ENCODE results near the gene TMEM184A.

The TMEM184A gene

GRCh38 chr7:1592299-1592871 lies 36.4 kb upstream of the TMEM184A start:
- Histone ChIP-seq H3K36me3 (no peaks in the 10 kb centered on the region), H3K9me3 (peaks cover 0 to 17% (median 10%) of the 10 kb centered on the region in 3 donors), H3K27me3 (peaks cover 0 to 89% of the 10 kb centered on the region in 2 donors), H3K4me1 (no peaks in the 10 kb centered on the region), H3K27ac (no peak overlapping the region), H3K4me3 (no peak overlapping the region)
- DNase-seq: no peak
- intact Hi-C loops (cut with DNase I; ENCODE audit: low total_unique reads): no loop called here
- TF ChIP-seq, protein P1, sequence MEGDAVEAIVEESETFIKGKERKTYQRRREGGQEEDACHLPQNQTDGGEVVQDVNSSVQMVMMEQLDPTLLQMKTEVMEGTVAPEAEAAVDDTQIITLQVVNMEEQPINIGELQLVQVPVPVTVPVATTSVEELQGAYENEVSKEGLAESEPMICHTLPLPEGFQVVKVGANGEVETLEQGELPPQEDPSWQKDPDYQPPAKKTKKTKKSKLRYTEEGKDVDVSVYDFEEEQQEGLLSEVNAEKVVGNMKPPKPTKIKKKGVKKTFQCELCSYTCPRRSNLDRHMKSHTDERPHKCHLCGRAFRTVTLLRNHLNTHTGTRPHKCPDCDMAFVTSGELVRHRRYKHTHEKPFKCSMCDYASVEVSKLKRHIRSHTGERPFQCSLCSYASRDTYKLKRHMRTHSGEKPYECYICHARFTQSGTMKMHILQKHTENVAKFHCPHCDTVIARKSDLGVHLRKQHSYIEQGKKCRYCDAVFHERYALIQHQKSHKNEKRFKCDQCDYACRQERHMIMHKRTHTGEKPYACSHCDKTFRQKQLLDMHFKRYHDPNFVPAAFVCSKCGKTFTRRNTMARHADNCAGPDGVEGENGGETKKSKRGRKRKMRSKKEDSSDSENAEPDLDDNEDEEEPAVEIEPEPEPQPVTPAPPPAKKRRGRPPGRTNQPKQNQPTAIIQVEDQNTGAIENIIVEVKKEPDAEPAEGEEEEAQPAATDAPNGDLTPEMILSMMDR (IDR thresholded peaks at IDR 0.05): no peak

GRCh38 chr7:1591876-1592275 lies 35.9 kb upstream of the TMEM184A start:
- Histone ChIP-seq H3K27me3 (peaks cover 0 to 89% of the 10 kb centered on the region in 2 donors), H3K36me3 (no peaks in the 10 kb centered on the region), H3K27ac (no peak overlapping the region), H3K4me3 (no peak overlapping the region), H3K4me1 (no peaks in the 10 kb centered on the region), H3K9me3 (peaks cover 0 to 17% (median 10%) of the 10 kb centered on the region in 3 donors)
- TF ChIP-seq, protein P1 (IDR thresholded peaks at IDR 0.05): no peak
- DNase-seq: no peak
- intact Hi-C loops (cut with DNase I; ENCODE audit: low total_unique reads): no loop called here

DNA sequence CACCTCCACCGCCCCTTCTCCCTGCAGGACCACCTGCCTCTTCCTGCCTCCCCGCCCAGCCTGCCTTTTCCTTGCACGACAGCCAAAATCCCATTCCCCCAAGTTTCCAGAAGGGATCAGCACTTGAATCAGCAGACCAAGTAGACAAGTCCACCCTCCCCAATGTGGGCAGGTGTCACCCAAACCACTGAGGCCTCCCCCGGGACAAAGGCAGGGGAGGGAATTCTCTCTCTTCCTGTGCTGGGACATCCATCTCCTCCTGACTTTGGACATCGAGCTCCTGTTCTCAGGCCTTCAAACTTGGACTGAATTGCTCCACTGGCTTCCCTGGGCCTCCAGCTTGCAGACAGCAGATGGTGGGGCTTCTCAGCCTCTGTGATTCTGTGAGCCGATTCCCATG lies 35.4 kb upstream of the TMEM184A start:
- Histone ChIP-seq H3K27me3 (peaks cover 0 to 89% of the 10 kb centered on the region in 2 donors), H3K9me3 (peaks cover 0 to 17% (median 10%) of the 10 kb centered on the region in 3 donors), H3K4me3 (no peak overlapping the region), H3K4me1 (no peaks in the 10 kb centered on the region), H3K27ac (no peak overlapping the region), H3K36me3 (no peaks in the 10 kb centered on the region)
- TF ChIP-seq, protein P1 (IDR thresholded peaks at IDR 0.05): no peak
- no peak for DNase-seq
- intact Hi-C loops (cut with DNase I; ENCODE audit: low total_unique reads): no loop called here

DNA sequence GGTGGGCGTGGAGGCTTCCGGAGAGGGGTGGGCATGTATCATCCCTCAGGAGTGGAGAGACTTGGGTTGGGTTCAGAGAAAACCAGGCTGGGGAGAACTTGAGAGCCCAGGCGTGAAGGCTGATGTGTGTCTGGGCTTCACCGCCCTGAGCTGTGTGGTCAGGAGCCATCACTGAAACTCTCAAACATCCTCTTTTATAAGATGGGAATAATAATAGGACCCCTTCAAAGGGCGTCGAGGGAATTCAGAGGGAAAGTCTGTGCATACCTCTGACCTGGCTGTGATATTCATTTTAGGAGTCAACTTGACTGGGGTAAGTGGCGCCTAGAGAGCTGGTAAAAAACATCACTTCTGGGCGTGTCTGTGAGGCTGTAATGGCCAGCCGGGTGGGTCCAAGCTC lies 34.9 kb upstream of the TMEM184A start:
- intact Hi-C loops (cut with DNase I; ENCODE audit: low total_unique reads): no loop called here
- TF ChIP-seq, protein P1 (IDR thresholded peaks at IDR 0.05): no peak
- Histone ChIP-seq H3K27ac (no peak overlapping the region), H3K27me3 (peaks cover 0 to 89% of the 10 kb centered on the region in 2 donors), H3K4me3 (no peak overlapping the region), H3K36me3 (no peaks in the 10 kb centered on the region), H3K4me1 (no peaks in the 10 kb centered on the region), H3K9me3 (peaks cover 0 to 17% (median 10%) of the 10 kb centered on the region in 3 donors)
- no peak for DNase-seq

- Histone ChIP-seq H3K4me1 (no peaks in the 10 kb centered on the region), H3K36me3 (no peaks in the 10 kb centered on the region), H3K9me3 (peaks cover 0 to 17% (median 10%) of the 10 kb centered on the region in 3 donors), H3K4me3 (no peak overlapping the region), H3K27ac (no peak overlapping the region), H3K27me3 (peaks cover 0 to 89% of the 10 kb centered on the region in 2 donors)
- intact Hi-C loops (cut with DNase I; ENCODE audit: low total_unique reads): no loop called here
- no peak for DNase-seq
- TF ChIP-seq, protein P1 (IDR thresholded peaks at IDR 0.05): no peak
Observed at GRCh38 chr7:1590476-1590875, 34.5 kb upstream of the TMEM184A start.

Measured in tibial artery (tissue), 4 donors.